Bronchial epithelial cell (primary cell): ENCODE results near the gene MORC3. TPM values are rescaled to one million over a fixed set of nuclear protein-coding genes. Genes with fewer than 3 reads are reported as not detected.
"Not testable (repeated sequence)": the region's sequence is repeated elsewhere in the genome, so short reads cannot be mapped to it uniquely, and the experiment has no call there.

Experiments used
- DNase-seq: peaks from one replicate; pipeline ENCODE4 v3.0.0-alpha.2; 2010; ENCODE audit warnings: low read depth
- FAIRE-seq: peaks from 2 replicates; lab custom pipeline; 2011; peaks lifted over from hg19 to GRCh38; lab: Jason Lieb, UNC
- H3K27me3 ChIP-seq: 2 replicates; pipeline ENCODE4 v1.5.1; 2011; ENCODE audit warnings: low read length; ENCODE audit not compliant: control insufficient read depth, insufficient read depth
- H3K36me3 ChIP-seq: 2 replicates; pipeline ENCODE4 v1.5.1; 2011; ENCODE audit warnings: low read length; ENCODE audit not compliant: control insufficient read depth, insufficient read depth
- H3K4me3 ChIP-seq: 2 replicates; pipeline ENCODE4 v1.5.1; 2011; ENCODE audit warnings: mild to moderate bottlenecking, low read depth, low read length, control low read depth
- CTCF ChIP-seq: IDR thresholded peaks from 2 replicates; pipeline ENCODE4 v1.5.1; 2011; ENCODE audit warnings: mild to moderate bottlenecking, moderate library complexity, low read length, control low read depth, inconsistent platforms; ENCODE audit not compliant: insufficient read depth, severe bottlenecking
- total RNA-seq: library from RNA; depleted of rRNA; stranded (reverse); fragments of >200 nt; gene quantifications from 2 replicates; pipeline ENCODE4 v1.2.1, GENCODE V29; 2014

MORC3 gene
- total RNA-seq, 1 donor from 2014 or later = 60.8 TPM

GRCh38 chr21:36325373-36326010 lies 5.5 kb downstream of the MORC3 start:
- no peak for FAIRE-seq
- peak; percentile 82 for DNase-seq

GRCh38 chr21:36330904-36331303 lies 10.9 kb downstream of the MORC3 start:
- Histone ChIP-seq H3K36me3 (peaks cover 7% of the 10 kb centered on the region), H3K27me3 (no peaks in the 10 kb centered on the region), H3K4me3 (no peak overlapping the region)
- peak; percentile 66 for TF ChIP-seq CTCF
- no peak for FAIRE-seq
- DNase-seq = peak; percentile 41

More at GRCh38 chr21:36325373-36326010, 5.5 kb downstream of the MORC3 start:
- H3K36me3 ChIP-seq = peaks cover 7% of the 10 kb centered on the region
- TF ChIP-seq CTCF = no peak
- H3K4me3 ChIP-seq = no peak overlapping the region
- no peaks in the 10 kb centered on the region for H3K27me3 ChIP-seq

DNA sequence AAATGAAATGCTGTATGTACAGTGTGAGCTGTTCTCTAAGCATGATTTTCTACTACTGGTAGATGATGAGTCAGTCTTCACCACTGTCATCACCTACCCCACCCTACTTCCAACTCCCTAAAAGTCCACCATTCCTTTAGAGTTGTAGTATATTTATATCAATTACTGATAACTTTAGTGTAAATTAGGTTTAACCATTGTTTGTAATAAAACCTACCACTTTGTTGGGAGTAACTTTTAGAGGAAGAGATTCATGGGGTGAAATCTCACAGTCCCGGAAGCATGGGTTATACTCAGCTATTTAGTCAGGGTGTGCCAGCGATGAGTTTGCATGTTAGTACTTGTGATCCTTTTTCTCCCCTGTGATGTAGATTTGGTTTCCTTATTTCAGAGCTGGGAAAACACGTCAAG lies 17.1 kb downstream of the MORC3 start:
- no peak overlapping the region for H3K4me3 ChIP-seq

GRCh38 chr21:36338975-36339374 lies 19.0 kb downstream of the MORC3 start:
- no peak for DNase-seq
- Histone ChIP-seq H3K27me3 (no peaks in the 10 kb centered on the region), H3K4me3 (no peak overlapping the region), H3K36me3 (peaks cover 15% of the 10 kb centered on the region)
- FAIRE-seq = no peak
- no peak for TF ChIP-seq CTCF

More for the DNA sequence above, 17.1 kb downstream of the MORC3 start:
- no peak for FAIRE-seq
- TF ChIP-seq CTCF = no peak
- peaks cover 16% of the 10 kb centered on the region for H3K36me3 ChIP-seq
- no peaks in the 10 kb centered on the region for H3K27me3 ChIP-seq
- DNase-seq = peak; percentile 94

- not testable (repeated sequence) for DNase-seq, H3K4me3 ChIP-seq, H3K27me3 ChIP-seq, FAIRE-seq
- peaks cover 26% of the 10 kb centered on the region for H3K36me3 ChIP-seq
Measured at GRCh38 chr21:36342581-36342980, 22.6 kb downstream of the MORC3 start.

DNA sequence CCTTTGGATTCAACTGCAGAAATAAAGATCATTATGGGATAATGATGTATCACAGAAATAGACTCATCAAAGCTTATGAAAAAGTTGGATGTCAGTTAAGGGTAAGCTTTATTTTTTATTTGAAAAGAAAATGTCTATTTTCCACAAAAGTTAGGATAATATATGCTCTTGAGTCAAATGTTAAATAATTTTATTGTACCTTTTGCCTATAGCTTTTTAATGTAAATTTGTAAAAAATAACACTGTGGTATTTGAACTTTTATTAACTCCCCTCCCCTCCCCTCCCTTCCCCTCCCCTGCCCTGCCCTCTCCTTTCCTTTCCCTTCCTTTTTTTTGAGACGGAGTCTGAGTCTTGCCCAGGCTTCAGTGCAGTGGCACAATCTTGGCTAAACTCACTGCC lies 24.9 kb downstream of the MORC3 start:
- FAIRE-seq = no peak
- TF ChIP-seq CTCF = no peak
- no peak overlapping the region for H3K4me3 ChIP-seq
- no peak for DNase-seq
- H3K36me3 ChIP-seq = peaks cover 25% of the 10 kb centered on the region
- H3K27me3 ChIP-seq = no peaks in the 10 kb centered on the region
